Measurements from ENCODE around the gene SLC30A3.
"Not testable (repeated sequence)": the region's sequence is repeated elsewhere in the genome, so short reads cannot be mapped to it uniquely, and the experiment has no call there.

- not testable (repeated sequence) for TF ChIP-seq POLR2A, CTCF (IDR thresholded peaks at IDR 0.05)
These were observed 10.0 kb upstream of the SLC30A3 start for GRCh38 chr2:27272537-27273522.
